PC-9 (cell line): ENCODE data around the gene GFOD2. TPM values are rescaled to one million over a fixed set of nuclear protein-coding genes. Genes with fewer than 3 reads are reported as not detected.

Experiments
- BruUV-seq: library from RNA; stranded (reverse); fragments of 400-500 nt; replicated peaks from 2 replicates; lab custom pipeline; 2021; lab: Mats Ljungman, UMichigan
- CTCF ChIA-PET: fragments of 300-600 bp; sonication (Branson Sonifier 250); formaldehyde crosslinking; loops from one replicate; lab custom pipeline; 2022; ENCODE audit warnings: antibody characterized with exemption; lab: Charles Lee
- POLR2A ChIA-PET: fragments of 300-600 bp; sonication (Branson Sonifier 250); formaldehyde crosslinking; loops from one replicate; lab custom pipeline; 2022; ENCODE audit warnings: antibody characterized with exemption; ENCODE audit not compliant: unreplicated experiment; lab: Charles Lee
- DNase-seq, 2 experiments: peaks; one replicate each; pipeline versions ENCODE4 v3.0.0 to v3.0.0-alpha.2; 2015 to 2022; ENCODE audit warnings: mixed read lengths in 1 of 2
- H2AFZ ChIP-seq: fragments of 200-600 bp; sonication (generic); 2 replicates; pipeline ENCODE4 v1.8.1; 2017; ENCODE audit warnings: antibody characterized with exemption
- H3F3A ChIP-seq: fragments of 200-600 bp; sonication (generic); 2 replicates; pipeline ENCODE4 v1.8.1; 2017; ENCODE audit warnings: antibody characterized with exemption, mild to moderate bottlenecking, low read depth; ENCODE audit not compliant: insufficient read depth
- H3K27ac ChIP-seq: fragments of 200-600 bp; sonication (generic); 2 replicates; pipeline ENCODE4 v1.6.1; 2016; ENCODE audit warnings: mixed run types
- H3K27me3 ChIP-seq: fragments of 200-600 bp; sonication (generic); 2 replicates; pipeline ENCODE4 v1.6.1; 2016; ENCODE audit warnings: low read depth, mixed run types; ENCODE audit not compliant: insufficient read depth
- H3K36me3 ChIP-seq: fragments of 200-600 bp; sonication (generic); 2 replicates; pipeline ENCODE4 v1.6.1; 2016; ENCODE audit warnings: low read depth, mixed run types
- H3K4me1 ChIP-seq: fragments of 200-600 bp; sonication (generic); replicated peaks from 2 replicates; pipeline ENCODE4 v1.6.1; 2016; ENCODE audit warnings: mixed run types; ENCODE audit not compliant: insufficient read depth
- H3K4me2 ChIP-seq: fragments of 200-600 bp; sonication (generic); 2 replicates; pipeline ENCODE4 v1.6.1; 2017; ENCODE audit warnings: mixed run types
- H3K4me3 ChIP-seq: fragments of 200-600 bp; sonication (generic); 2 replicates; pipeline ENCODE4 v1.6.1; 2016; ENCODE audit warnings: mixed run types
- H3K79me2 ChIP-seq: fragments of 200-600 bp; sonication (generic); 2 replicates; pipeline ENCODE4 v1.6.1; 2017; ENCODE audit warnings: low read depth, mixed run types
- H3K9me2 ChIP-seq: fragments of 200-600 bp; sonication (generic); 2 replicates; pipeline ENCODE4 v1.8.1; 2017; ENCODE audit warnings: mild to moderate bottlenecking; ENCODE audit not compliant: insufficient read depth
- H3K9me3 ChIP-seq: fragments of 200-600 bp; sonication (generic); 2 replicates; pipeline ENCODE4 v1.8.1; 2016; ENCODE audit warnings: low read depth; ENCODE audit not compliant: insufficient read depth
- H4K20me1 ChIP-seq: fragments of 200-600 bp; sonication (generic); 2 replicates; pipeline ENCODE4 v1.8.1; 2017; ENCODE audit not compliant: insufficient read depth
- CTCF ChIP-seq: fragments of 200-600 bp; sonication (generic); conservative IDR thresholded peaks from 2 replicates; pipeline ENCODE4 v1.6.1; 2017; ENCODE audit warnings: mixed run types, antibody characterized with exemption, mild to moderate bottlenecking, moderate library complexity
- EZH2 ChIP-seq: fragments of 200-600 bp; sonication (generic); IDR thresholded peaks from 2 replicates; pipeline ENCODE4 v1.8.0; 2017; ENCODE audit warnings: antibody characterized with exemption, low read depth
- intact Hi-C: fragments of 100-400 bp; cut with micrococcal nuclease; formaldehyde crosslinking; loops from one replicate; pipeline ENCODE4 v1.10.0; 2022; ENCODE audit not compliant: unreplicated experiment
- total RNA-seq: library from RNA; stranded (reverse); gene quantifications from 2 replicates; pipeline ENCODE4 v1.2.3, GENCODE V29; 2021

GFOD2 gene
- total RNA-seq, 1 experiment from 2014 or later = 17.6 TPM

GRCh38 chr16:67766291-67766690, 47.2 kb upstream of the GFOD2 start:
- H3K4me2 ChIP-seq = no peak overlapping the region
- BruUV-seq = no TSS peak
- CTCF ChIA-PET = interaction anchor here (0.6 kb wide), 1 partner anchor 204 kb away, joined by 3 read pairs; the partner anchor contains the start of gene CTCF
- no peaks in the 10 kb centered on the region for H3K36me3 ChIP-seq
- POLR2A ChIA-PET = no interaction called here
- H3K4me3 ChIP-seq = no peak overlapping the region
- no peaks in the 10 kb centered on the region for H4K20me1 ChIP-seq
- no peaks in the 10 kb centered on the region for H3K4me1 ChIP-seq
- no peak overlapping the region for H3K27ac ChIP-seq
- H3K27me3 ChIP-seq = no peaks in the 10 kb centered on the region
- H3F3A ChIP-seq = 0 out of 2 replicates have a peak, but pooled peaks cover 3% of the 10 kb centered on the region
- TF ChIP-seq CTCF (no peak), EZH2 (no peak)
- H3K9me3 ChIP-seq = no peaks in the 10 kb centered on the region
- intact Hi-C loops = no loop called here
- no peaks in the 10 kb centered on the region for H3K9me2 ChIP-seq
- DNase-seq = no peak
- no peak overlapping the region for H2AFZ ChIP-seq
- no peaks in the 10 kb centered on the region for H3K79me2 ChIP-seq

- Histone ChIP-seq H3K4me3 (no peak overlapping the region), H3K79me2 (no peaks in the 10 kb centered on the region), H2AFZ (no peak overlapping the region), H3F3A (0 out of 2 replicates have a peak, but pooled peaks cover 3% of the 10 kb centered on the region), H4K20me1 (no peaks in the 10 kb centered on the region), H3K36me3 (no peaks in the 10 kb centered on the region), H3K4me1 (no peaks in the 10 kb centered on the region), H3K9me2 (no peaks in the 10 kb centered on the region), H3K27ac (no peak overlapping the region), H3K4me2 (no peak overlapping the region), H3K9me3 (no peaks in the 10 kb centered on the region), H3K27me3 (no peaks in the 10 kb centered on the region)
- no TSS peak for BruUV-seq
- DNase-seq = no peak
- ChIA-PET POLR2A (no interaction called here), CTCF (no interaction called here)
- intact Hi-C loops = no loop called here
- TF ChIP-seq CTCF (no peak), EZH2 (no peak)
These were observed 45.1 kb upstream of the GFOD2 start for GRCh38 chr16:67764158-67764667.

- DNase-seq = no peak
- Histone ChIP-seq H3K9me3 (no peaks in the 10 kb centered on the region), H3K79me2 (no peaks in the 10 kb centered on the region), H3K27ac (no peak overlapping the region), H3K4me3 (no peak overlapping the region), H3K4me1 (no peaks in the 10 kb centered on the region), H2AFZ (no peak overlapping the region), H3K4me2 (no peak overlapping the region), H3F3A (0 out of 2 replicates have a peak, but pooled peaks cover 3% of the 10 kb centered on the region), H3K36me3 (no peaks in the 10 kb centered on the region), H3K9me2 (no peaks in the 10 kb centered on the region), H4K20me1 (0 out of 2 replicates have a peak, but pooled peaks cover 2% of the 10 kb centered on the region), H3K27me3 (no peaks in the 10 kb centered on the region)
- TF ChIP-seq EZH2 = no peak
- no peak for TF ChIP-seq CTCF
- intact Hi-C loops = no loop called here
- CTCF ChIA-PET = no interaction called here
- POLR2A ChIA-PET = no interaction called here
- BruUV-seq = no TSS peak
These were observed 44.0 kb upstream of the GFOD2 start for GRCh38 chr16:67763066-67763465.
